Adipocyte (in vitro differentiated cells): ENCODE results near the gene MSANTD3.
"Not testable (repeated sequence)": the region's sequence is repeated elsewhere in the genome, so short reads cannot be mapped to it uniquely, and the experiment has no call there.

ENCODE experiments used
- DNase-seq: peaks from one replicate; pipeline ENCODE4 v3.0.0-alpha.2; 2015; ENCODE audit warnings: low read depth
- H3K27me3 ChIP-seq: replicated peaks from 2 replicates; pipeline ENCODE4 v1.7.0; 2013; ENCODE audit warnings: mild to moderate bottlenecking, low read length, moderate library complexity; ENCODE audit not compliant: control insufficient read depth, insufficient read depth
- H3K36me3 ChIP-seq: 2 replicates; pipeline ENCODE4 v1.7.0; 2013; ENCODE audit warnings: low read length, mild to moderate bottlenecking, moderate library complexity; ENCODE audit not compliant: control insufficient read depth, insufficient read depth, severe bottlenecking
- H3K4me1 ChIP-seq: 2 replicates; pipeline ENCODE4 v1.7.0; 2013; ENCODE audit warnings: mild to moderate bottlenecking, low read length, moderate library complexity; ENCODE audit not compliant: control insufficient read depth, insufficient read depth
- H3K4me3 ChIP-seq: 2 replicates; pipeline ENCODE4 v1.7.0; 2013; ENCODE audit warnings: mild to moderate bottlenecking, low read length, moderate library complexity
- H3K9ac ChIP-seq: 2 replicates; pipeline ENCODE4 v1.7.0; 2013; ENCODE audit warnings: mild to moderate bottlenecking, low read length, moderate library complexity
- H3K9me3 ChIP-seq: 2 replicates; pipeline ENCODE4 v1.7.0; 2013; ENCODE audit warnings: mild to moderate bottlenecking, low read length, moderate library complexity; ENCODE audit not compliant: control insufficient read depth

Gene MSANTD3

GRCh38 chr9:100431886-100432285, 4.9 kb downstream of the MSANTD3 start:
- no peak overlapping the region for H3K4me3 ChIP-seq
- no peak for DNase-seq
- no peak overlapping the region for H3K9ac ChIP-seq
- peaks cover 29% of the 10 kb centered on the region for H3K4me1 ChIP-seq
- no peaks in the 10 kb centered on the region for H3K9me3 ChIP-seq
- H3K36me3 ChIP-seq: no peaks in the 10 kb centered on the region
- H3K27me3 ChIP-seq: no peaks in the 10 kb centered on the region

GRCh38 chr9:100432736-100433135, 5.8 kb downstream of the MSANTD3 start:
- H3K36me3 ChIP-seq: no peaks in the 10 kb centered on the region
- DNase-seq: no peak
- H3K27me3 ChIP-seq: no peaks in the 10 kb centered on the region
- peaks cover 29% of the 10 kb centered on the region for H3K4me1 ChIP-seq
- no peaks in the 10 kb centered on the region for H3K9me3 ChIP-seq
- no peak overlapping the region for H3K4me3 ChIP-seq
- H3K9ac ChIP-seq: no peak overlapping the region

- H3K27me3 ChIP-seq: no peaks in the 10 kb centered on the region
- no peaks in the 10 kb centered on the region for H3K36me3 ChIP-seq
- H3K4me3 ChIP-seq: no peak overlapping the region
- DNase-seq: no peak
- H3K9me3 ChIP-seq: no peaks in the 10 kb centered on the region
- H3K4me1 ChIP-seq: peaks cover 19% of the 10 kb centered on the region
- no peak overlapping the region for H3K9ac ChIP-seq
These were observed 9.6 kb downstream of the MSANTD3 start for GRCh38 chr9:100436571-100436970.

- peak; percentile 93 for DNase-seq
- peaks cover 3% of the 10 kb centered on the region for H3K36me3 ChIP-seq
- no peaks in the 10 kb centered on the region for H3K9me3 ChIP-seq
- H3K9ac ChIP-seq: peak overlapping the region; percentile 8
- H3K27me3 ChIP-seq: no peaks in the 10 kb centered on the region
- peaks cover 27% of the 10 kb centered on the region for H3K4me1 ChIP-seq
- peak overlapping the region; percentile 1 for H3K4me3 ChIP-seq
These were observed 11.2 kb downstream of the MSANTD3 start for GRCh38 chr9:100437860-100438805.

GRCh38 chr9:100440071-100440470, 13.1 kb downstream of the MSANTD3 start:
- peak; percentile 64 for DNase-seq
- H3K36me3 ChIP-seq: peaks cover 13% of the 10 kb centered on the region
- H3K4me1 ChIP-seq: peaks cover 36% of the 10 kb centered on the region
- H3K9me3 ChIP-seq: no peaks in the 10 kb centered on the region
- no peaks in the 10 kb centered on the region for H3K27me3 ChIP-seq
- no peak overlapping the region for H3K9ac ChIP-seq
- H3K4me3 ChIP-seq: no peak overlapping the region

GRCh38 chr9:100440487-100440886, 13.5 kb downstream of the MSANTD3 start:
- Histone ChIP-seq H3K4me1 (peaks cover 36% of the 10 kb centered on the region), H3K36me3 (peaks cover 14% of the 10 kb centered on the region)

GRCh38 chr9:100441911-100442361, 15.0 kb downstream of the MSANTD3 start:
- Histone ChIP-seq H3K4me3 (peak overlapping the region; percentile 69), H3K9ac (peak overlapping the region; percentile 28), H3K36me3 (peaks cover 14% of the 10 kb centered on the region), H3K27me3 (no peaks in the 10 kb centered on the region), H3K9me3 (no peaks in the 10 kb centered on the region), H3K4me1 (peaks cover 36% of the 10 kb centered on the region)
- DNase-seq: no peak

More at GRCh38 chr9:100440487-100440886, 13.5 kb downstream of the MSANTD3 start:
- H3K27me3 ChIP-seq, H3K4me3 ChIP-seq, H3K9me3 ChIP-seq, DNase-seq, H3K9ac ChIP-seq: not testable (repeated sequence)

- H3K36me3 ChIP-seq: peaks cover 17% of the 10 kb centered on the region
- no peak overlapping the region for H3K4me3 ChIP-seq
- no peaks in the 10 kb centered on the region for H3K27me3 ChIP-seq
- peaks cover 24% of the 10 kb centered on the region for H3K4me1 ChIP-seq
- no peak overlapping the region for H3K9ac ChIP-seq
- DNase-seq: peak; percentile 42
- no peaks in the 10 kb centered on the region for H3K9me3 ChIP-seq
These were observed 17.1 kb downstream of the MSANTD3 start for GRCh38 chr9:100443781-100444768.

GRCh38 chr9:100445161-100445902, 18.4 kb downstream of the MSANTD3 start:
- DNase-seq: no peak
- Histone ChIP-seq H3K27me3 (no peaks in the 10 kb centered on the region), H3K4me3 (no peak overlapping the region), H3K4me1 (peaks cover 18% of the 10 kb centered on the region), H3K9me3 (no peaks in the 10 kb centered on the region), H3K9ac (no peak overlapping the region), H3K36me3 (peaks cover 17% of the 10 kb centered on the region)

- Histone ChIP-seq H3K9ac (no peak overlapping the region), H3K9me3 (no peaks in the 10 kb centered on the region), H3K27me3 (no peaks in the 10 kb centered on the region), H3K4me3 (no peak overlapping the region), H3K36me3 (peaks cover 22% of the 10 kb centered on the region), H3K4me1 (peaks cover 17% of the 10 kb centered on the region)
- DNase-seq: no peak
These were observed 19.1 kb downstream of the MSANTD3 start for GRCh38 chr9:100445903-100446549.
